Fibroblast of skin of left quadriceps (primary cell): ENCODE results near the gene MED16.
"Not testable (repeated sequence)": the region's sequence is repeated elsewhere in the genome, so short reads cannot be mapped to it uniquely, and the experiment has no call there.

Experiments
- DNase-seq, 2 experiments: peaks; one replicate each; pipeline ENCODE4 v3.0.0-alpha.2; 2013; ENCODE audit warnings: low read depth in 2 of 2

Gene MED16

GRCh38 chr19:907183-907853 is 14.3 kb upstream of the MED16 start:
- DNase-seq: no peak

DNA sequence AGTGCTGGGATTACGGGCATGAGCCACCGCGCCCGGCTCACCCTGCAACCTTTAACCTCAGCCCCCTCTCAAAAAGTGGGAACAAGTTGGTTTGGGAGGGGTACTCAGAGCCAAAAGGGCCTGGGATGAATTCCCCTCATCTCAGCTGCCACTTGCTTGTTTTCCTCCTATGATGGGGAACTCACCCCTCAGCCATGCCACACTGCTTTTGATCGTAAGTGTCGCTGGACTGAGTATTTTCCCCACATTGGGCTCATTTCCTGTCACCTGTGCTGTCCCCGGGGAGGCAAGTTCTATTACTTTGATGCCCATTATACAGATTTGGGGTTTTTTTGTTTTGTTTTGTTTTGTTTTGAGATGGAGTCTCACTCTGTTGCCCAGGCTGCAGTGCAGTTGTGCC is 13.5 kb upstream of the MED16 start:
- no peak for DNase-seq

DNA sequence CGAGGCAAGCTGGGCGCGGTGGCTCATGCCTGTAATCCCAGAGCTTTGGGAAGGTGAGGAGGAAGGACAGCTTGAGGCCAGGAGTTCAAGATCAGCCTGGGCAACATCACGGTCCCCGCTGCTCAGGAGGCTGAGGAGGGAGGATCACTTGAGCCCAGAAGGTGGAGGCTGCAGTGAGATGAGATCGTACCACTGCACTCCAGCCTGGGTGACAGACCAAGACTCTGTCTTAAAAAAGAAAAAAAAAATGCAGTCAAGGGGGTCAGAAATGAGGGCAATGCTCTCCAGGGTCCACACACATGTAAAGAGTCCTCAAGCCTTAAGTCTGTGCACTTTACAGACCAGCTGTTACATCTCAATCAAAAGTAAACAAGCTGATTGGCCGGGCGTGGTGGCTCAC is 11.6 kb upstream of the MED16 start:
- no peak for DNase-seq

- no peak for DNase-seq
Measured at GRCh38 chr19:903266-903797, 10.3 kb upstream of the MED16 start.

GRCh38 chr19:902446-903226 is 9.6 kb upstream of the MED16 start:
- DNase-seq: no peak

DNA sequence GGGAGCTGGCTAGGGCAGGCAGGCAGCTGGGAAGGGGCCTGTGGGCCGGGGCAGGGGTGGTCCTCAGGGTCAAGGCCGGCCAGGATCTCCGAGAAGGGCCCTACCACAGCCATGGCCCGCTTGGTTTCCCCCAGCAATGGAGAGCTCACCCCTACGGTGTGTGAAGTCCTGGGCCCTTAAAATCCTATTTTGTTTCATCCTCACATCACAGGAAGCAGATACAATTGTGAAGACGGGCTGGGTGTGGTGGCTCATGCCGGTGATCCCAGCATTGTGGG is 9.0 kb upstream of the MED16 start:
- no peak for DNase-seq

DNA sequence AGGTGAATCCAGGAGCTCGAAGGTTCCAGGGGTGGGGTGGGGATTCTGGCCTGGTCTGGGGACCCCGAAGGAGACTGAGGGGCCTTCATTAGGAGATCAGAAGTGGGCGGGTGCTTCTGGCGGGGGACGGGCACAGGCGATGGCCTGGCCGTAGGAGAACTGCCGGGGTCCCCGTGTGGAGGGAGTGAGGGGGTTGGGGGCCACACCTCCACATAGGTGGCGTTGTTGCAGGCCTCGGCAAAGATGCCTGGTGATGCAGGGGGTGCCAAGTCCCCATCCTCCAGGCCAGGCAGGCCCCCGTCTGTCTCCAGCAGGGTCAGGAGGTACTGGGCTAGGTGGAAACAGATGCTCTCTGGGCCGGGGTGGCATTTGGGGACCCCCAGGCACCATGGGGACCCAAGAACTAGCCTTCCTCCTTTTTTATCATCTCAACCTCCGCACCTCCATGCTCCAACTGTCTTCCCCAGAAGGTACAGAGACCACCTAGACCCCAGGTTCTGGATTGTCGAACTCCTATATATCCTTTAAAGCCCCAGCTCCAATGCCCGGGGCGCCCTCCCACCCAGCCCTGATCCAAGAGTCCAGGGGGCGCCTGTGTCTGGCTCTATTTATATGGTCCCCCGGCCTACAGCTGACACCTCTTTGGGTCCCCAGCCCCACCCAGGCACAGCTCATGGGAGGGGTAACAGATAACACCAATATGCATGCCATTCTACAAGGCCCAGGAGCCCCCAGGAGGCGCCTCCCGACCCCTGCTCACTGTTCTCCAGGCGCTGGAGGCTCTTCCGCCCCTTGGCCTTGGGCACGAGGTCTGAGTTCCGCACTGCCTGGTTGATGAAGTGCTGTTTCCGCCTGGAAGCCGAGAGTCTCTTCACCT is 8.5 kb upstream of the MED16 start:
- no peak for DNase-seq

- no peak for DNase-seq
Measured at GRCh38 chr19:900302-901111, 7.5 kb upstream of the MED16 start.

- no peak for DNase-seq
Measured at GRCh38 chr19:900043-900301, 7.0 kb upstream of the MED16 start.

- DNase-seq: no peak
Measured at GRCh38 chr19:899336-900042, 6.5 kb upstream of the MED16 start.

GRCh38 chr19:898663-899062 is 5.7 kb upstream of the MED16 start:
- no peak for DNase-seq

- DNase-seq: no peak
Measured at GRCh38 chr19:897442-898039, 4.6 kb upstream of the MED16 start.

- no peak for DNase-seq
Measured at GRCh38 chr19:896999-897398, 4.0 kb upstream of the MED16 start.

DNA sequence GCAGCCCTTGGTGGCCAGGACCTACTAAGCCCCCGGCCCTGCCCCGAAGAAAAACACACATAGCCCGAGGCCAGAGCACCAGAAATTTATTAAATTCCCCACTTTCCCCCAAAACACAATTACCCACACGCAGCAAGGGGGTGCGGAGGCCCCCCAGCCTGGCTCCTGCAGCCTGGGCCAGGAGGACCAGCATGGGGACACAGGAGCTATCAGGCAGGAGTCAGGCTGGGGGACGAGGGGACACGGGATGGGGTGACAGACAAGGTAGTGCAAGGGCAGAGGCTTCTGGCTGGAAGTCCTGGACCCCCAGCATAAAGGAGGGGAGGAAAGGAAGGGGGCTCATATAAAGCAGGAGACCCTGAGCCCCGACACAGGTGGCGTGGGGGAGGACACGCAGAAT is 3.4 kb upstream of the MED16 start:
- no peak for DNase-seq

- no peak for DNase-seq
Measured at GRCh38 chr19:892243-892893, 619 bp downstream of the MED16 start.

GRCh38 chr19:891421-892200 is 1.4 kb downstream of the MED16 start:
- not testable (repeated sequence) for DNase-seq

GRCh38 chr19:890831-891230 is 2.2 kb downstream of the MED16 start:
- no peak for DNase-seq

GRCh38 chr19:889662-890295 is 3.2 kb downstream of the MED16 start:
- no peak for DNase-seq
